Ureter (tissue), 1 donor: Measurements from ENCODE around the gene IPCEF1. TPM values are rescaled to one million over a fixed set of nuclear protein-coding genes. Genes with fewer than 3 reads are reported as not detected.
"Not testable (repeated sequence)": the region's sequence is repeated elsewhere in the genome, so short reads cannot be mapped to it uniquely, and the experiment has no call there.

Experiments
- DNase-seq: peaks from one replicate; pipeline ENCODE4 v3.0.0-alpha.2; 2020; ENCODE audit warnings: low spot score
- total RNA-seq: library from RNA; stranded (reverse); gene quantifications from one replicate; pipeline ENCODE4 v1.2.4, GENCODE V29; 2023
- donor health status: DM: yes; HTN: yes; CAD: no.

IPCEF1 gene
- total RNA-seq, 1 donor from 2014 or later = 3.2 TPM

- no peak for DNase-seq
These were observed 133.3 kb downstream of the IPCEF1 start for GRCh38 chr6:154223296-154223695.

DNA sequence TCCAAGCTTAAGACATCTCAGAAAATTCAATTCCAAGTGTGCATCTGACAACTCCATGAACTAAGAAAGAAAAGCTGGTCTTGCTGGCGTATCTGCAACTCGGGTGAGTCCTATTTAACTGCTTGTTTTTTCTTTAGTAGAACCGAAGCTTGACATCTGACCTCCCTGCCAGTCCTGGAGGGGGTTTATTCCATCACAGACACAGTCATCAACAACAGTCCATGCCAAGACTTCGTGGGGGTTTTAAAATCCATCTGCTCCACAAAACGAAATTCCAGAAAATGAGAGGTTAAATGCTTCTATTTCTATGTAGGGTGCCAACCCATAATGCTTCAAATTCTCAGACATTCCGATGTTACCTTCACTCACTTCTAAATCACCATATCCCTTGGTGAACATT is 133.9 kb downstream of the IPCEF1 start:
- DNase-seq = no peak

DNA sequence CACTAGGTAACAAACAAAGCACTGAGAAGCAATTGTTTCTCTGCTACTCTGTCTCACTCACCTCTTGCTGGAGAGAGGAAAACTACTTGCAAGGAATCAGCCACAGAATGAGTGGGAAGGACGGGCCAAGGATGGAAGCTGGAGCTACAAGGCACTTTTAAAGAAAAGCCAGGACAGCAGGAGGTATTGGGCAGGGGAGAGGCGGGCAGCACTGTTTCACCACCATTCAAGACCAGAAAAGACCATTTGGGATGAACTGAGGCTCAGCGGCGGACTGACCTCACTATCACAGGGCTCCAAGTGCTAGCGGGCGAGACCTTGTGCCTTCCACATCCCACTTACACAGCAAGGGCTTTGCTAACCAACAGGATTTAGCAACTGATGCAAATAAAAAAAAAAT is 137.4 kb downstream of the IPCEF1 start:
- no peak for DNase-seq

DNA sequence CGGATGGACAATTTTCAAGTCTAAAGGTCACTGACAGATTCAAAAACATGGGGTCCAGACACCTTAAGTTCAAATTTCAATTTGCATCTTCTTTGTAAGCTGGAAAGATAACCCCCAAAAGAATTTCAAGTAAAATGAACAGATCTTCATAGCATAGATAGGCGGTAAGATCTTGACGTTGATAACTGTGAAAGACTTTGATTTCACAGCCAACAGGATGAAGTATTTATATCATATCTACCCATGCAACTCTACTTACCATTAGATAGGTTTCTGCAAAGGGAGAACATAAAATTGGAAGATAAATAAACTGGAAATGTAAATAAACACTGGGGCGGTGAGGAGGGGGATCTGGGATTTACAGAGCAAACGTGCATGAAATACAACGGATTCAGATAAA is 137.8 kb downstream of the IPCEF1 start:
- DNase-seq = no peak

DNA sequence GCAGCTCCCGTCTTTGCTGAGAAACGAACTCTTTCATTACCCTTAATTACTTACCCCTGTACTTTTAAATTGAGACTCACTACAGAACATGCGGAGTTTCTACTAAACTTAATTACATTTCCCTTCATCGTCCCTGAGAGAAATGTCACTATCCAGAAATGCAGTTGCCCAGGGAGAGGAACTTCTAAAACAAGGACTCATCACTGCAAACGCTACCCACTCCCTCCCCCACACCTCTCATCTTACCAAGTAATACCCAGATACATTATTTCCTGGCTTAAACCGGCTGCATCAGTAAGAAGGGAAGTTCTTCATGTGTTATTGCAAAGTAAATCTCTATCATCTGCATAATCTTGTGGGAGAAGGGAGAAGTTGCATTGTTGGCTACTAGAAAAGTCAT is 138.3 kb downstream of the IPCEF1 start:
- DNase-seq = no peak

DNA sequence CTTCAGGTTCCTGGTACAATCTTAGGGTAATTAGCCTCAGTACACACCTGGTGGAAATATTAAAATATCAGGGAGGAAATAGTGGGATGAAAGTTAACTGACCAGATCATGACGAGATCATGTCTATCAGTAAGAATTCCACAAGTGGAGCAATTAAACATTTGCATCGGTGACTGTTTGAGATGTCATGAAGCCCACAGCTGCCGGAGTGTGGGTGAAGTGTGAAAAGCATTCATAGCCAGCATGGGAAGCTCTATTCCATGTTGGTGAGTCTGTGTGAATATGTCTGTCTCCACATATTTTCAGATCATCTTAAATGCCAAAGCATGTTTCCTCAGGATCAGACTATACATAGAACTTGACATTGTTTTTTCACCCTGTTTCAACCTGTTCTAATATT is 142.8 kb downstream of the IPCEF1 start:
- no peak for DNase-seq

DNA sequence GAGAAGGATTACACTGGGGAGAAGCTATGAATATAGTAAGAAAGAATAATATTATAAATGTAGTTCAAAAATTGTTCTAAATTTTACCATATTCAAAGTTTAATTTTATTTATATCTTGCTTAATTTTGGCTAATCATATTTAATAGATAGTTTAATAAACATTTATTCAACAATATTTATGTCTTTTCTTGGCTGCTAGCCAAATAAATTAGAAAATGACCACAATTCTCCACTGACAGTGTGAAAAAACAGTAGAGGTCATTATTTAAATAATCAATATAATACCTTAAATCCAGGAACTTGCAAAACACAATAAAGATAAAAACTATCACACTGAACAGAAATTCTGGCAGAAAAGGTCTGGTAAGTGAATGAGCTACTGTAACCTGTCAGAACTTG is 145.9 kb downstream of the IPCEF1 start:
- DNase-seq = no peak

GRCh38 chr6:154209555-154209954 is 147.0 kb downstream of the IPCEF1 start:
- DNase-seq = no peak

DNA sequence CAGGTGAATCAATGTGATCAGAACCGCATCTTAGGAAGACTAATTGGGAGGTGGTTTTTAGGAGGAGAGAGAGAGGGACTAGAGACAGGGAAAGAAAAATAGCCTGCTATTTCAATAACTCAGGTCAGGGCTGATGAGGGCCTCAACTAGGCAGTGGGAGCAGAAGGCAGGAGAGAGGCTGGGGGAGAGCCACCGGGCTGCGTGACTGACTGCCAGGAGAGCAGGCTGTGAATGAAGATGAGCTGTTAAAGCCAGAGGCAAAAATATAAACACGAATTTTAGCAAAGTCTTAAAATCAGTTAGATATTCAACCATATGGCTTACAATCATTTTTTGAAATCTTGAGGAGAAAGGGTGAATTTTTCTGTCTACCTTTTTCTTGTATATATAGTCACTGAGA is 149.6 kb downstream of the IPCEF1 start:
- no peak for DNase-seq

GRCh38 chr6:154206141-154206540 is 150.5 kb downstream of the IPCEF1 start:
- DNase-seq = no peak

DNA sequence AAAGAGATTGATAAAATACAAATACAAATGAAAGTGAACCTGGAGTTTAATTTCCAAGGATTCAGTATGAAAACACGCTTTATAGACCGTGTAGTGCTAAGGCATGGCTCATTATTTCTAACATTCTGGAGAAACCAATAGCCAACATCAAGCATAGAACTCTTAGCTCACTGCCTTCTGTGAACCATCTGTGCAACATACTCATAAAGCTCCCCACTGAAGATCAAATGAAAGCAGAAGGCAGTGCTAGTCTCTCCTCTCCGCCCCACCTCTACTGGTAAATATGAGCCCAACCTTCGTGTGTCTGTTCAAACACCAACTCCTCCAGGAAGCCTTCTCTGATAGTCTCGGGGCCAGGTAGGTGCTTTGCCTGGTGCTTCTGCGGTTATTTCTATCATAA is 153.6 kb downstream of the IPCEF1 start:
- no peak for DNase-seq

DNA sequence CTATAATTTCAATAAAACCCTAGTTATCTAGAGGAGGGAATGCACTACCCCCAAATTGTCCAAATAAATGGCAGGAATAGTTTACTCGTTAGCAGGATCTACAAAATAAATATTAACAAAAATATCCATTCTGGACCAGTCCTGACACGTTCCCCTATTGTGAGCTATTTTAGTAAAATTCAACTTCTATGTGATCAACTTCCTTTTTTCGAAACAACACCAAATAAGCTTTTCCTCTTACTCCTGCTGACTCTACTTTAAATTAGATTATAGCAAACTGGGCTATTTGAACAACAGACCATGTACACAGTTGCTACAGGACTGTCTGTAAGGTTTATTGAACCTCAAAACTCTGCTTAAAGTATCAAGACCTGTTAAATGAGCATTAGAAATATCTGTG is 154.3 kb downstream of the IPCEF1 start:
- DNase-seq = no peak

DNA sequence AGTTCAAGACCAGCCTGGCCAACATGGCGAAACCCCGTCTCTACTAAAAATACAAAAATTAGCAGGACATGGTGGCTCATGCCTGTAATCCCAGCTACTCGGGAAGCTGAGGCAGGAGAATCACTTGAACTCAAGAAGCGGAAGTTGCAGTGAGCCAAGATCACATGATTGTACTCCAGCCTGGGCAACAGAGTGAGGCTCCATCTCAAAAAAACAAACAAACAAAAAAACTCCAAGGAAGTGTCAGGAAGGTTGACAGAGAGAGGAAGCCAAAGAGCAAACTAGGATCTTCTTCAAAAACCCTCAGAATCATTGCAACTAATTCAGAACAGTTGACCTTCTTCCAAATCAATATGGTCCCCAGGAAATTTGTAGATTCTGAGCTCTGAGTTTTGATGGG is 154.9 kb downstream of the IPCEF1 start:
- not testable (repeated sequence) for DNase-seq

- DNase-seq = no peak
These were observed 159.3 kb downstream of the IPCEF1 start for GRCh38 chr6:154197196-154197860.

- DNase-seq = no peak
These were observed 160.2 kb downstream of the IPCEF1 start for GRCh38 chr6:154196333-154196885.

DNA sequence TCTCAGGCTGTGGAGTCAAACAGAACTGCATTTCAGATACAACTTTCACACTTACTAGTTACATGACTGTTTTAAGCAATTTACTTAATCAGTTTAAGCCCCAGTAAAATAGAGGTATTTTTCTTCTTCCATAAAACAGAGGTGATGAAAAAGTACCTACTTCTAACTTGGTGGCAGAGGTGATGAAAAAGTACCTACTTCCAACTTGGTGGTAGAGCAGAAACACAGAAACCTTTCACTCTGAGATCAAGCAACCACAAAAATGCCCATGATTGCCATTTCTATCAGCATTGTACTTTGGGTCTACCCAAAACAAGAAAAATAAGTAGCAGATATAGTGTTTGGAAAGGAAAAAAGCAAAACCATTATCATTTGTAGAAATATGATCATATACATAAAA is 168.9 kb downstream of the IPCEF1 start:
- no peak for DNase-seq

GRCh38 chr6:154187203-154187602 is 169.4 kb downstream of the IPCEF1 start:
- no peak for DNase-seq

DNA sequence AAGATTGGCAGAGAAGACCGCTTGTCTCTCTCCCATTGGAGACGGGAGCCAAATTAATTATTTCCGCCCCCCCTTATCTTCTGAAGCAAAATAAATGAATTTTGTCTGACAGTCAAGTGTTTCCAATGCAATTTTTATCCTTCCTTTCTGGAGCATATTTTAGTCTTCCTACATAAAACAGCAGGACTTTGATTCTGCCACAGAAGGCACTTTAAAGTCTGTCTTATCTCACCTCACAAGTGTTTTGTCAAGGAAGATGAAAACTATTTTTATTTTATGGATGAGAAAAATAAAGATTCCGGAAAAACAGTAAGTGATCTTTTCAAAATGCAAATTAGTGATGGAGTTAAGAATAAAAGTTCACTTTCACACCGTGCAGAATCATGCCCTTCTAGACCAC is 177.2 kb downstream of the IPCEF1 start:
- no peak for DNase-seq

DNA sequence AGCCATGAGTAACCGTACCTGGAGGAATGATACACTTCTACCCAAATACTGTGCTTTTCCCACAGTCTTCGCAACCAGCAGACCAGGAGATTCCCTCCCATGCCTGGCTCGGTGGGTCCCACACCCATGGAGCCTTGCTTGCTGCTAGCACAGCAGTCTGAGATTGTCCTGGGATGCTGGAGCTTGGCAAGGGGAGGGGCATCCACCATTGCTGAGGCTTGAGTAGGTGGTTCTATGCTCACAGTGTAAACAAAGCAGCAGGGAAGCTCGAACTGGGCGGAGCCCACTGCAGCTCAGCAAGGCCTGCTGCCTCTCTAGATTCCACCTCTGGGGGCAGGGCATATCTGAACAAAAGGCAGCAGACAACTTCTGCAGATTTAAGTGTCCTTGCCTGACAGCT is 184.2 kb downstream of the IPCEF1 start:
- DNase-seq = not testable (repeated sequence)

- DNase-seq = no peak
These were observed 186.5 kb downstream of the IPCEF1 start for GRCh38 chr6:154170106-154170505.

- no peak for DNase-seq
These were observed 187.3 kb downstream of the IPCEF1 start for GRCh38 chr6:154169193-154169847.

DNA sequence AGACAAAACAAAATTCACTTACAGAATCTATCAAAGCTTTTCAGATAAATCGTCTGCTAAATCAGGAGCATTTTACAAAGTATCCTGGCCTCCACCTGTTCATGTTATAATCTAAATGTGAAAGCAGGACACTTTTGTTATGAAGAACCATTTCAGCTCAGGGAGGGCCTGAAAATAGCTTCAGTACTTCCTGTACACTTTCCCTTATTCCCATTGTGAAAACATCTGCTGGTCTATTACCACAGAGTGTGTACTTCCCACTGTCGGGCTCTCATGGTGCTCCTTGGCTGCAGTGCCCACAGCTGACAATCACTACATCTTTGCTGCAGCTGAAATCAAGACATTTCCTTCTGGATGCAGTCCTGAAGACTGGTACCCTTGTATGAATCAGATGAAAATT is 189.5 kb downstream of the IPCEF1 start:
- DNase-seq = no peak

- DNase-seq = no peak
These were observed 190.5 kb downstream of the IPCEF1 start for GRCh38 chr6:154166140-154166539.

DNA sequence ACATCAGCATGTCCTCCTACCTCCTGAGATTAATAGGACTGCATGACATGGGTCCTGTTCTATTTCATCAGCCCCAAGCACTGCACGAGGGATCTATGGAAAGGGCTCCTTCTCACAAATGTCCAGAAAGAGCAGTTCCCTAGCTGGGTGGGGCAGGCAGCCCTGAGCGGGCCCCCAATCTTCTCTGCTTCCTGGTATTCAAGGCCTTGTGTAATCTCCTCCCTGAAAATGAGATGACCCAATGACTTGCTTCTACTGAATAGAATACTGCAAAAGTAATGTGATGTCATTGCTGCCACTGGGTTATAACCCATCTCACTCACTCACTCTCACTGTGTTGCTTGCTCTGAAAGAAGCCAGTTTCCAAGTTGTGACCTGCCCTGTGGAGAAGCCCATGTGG is 191.1 kb downstream of the IPCEF1 start:
- no peak for DNase-seq
